Measurements from ENCODE around the gene CALHM4. TPM values are rescaled to one million over a fixed set of nuclear protein-coding genes. Genes with fewer than 3 reads are reported as not detected.
A peak's percentile ranks its signal among the peaks of the same experiment; 100 is the strongest.

CALHM4 gene
- total RNA-seq, 4 donors from 2014 or later, result not detected

GRCh38 chr6:116570856-116571682 lies 17.5 kb downstream of the CALHM4 start, which contains the start of gene RWDD1:
Gene RWDD1 (plus strand): TSS chr6:116571504. CDS start chr6:116571583, 79 bp downstream.
- Histone ChIP-seq H3K27ac (peak within 1 kb of the TSS; percentile 83 to 95 (median 94)), H3K36me3 (peaks cover 0 to 12% of the 10 kb centered on the region in 2 donors), H3K4me1 (peaks cover 10 to 36% (median 11%) of the 10 kb centered on the region in 3 donors), H3K9me3 (no peaks in the 10 kb centered on the region), H3K27me3 (no peaks in the 10 kb centered on the region), H3K4me3 (peak within 1 kb of the TSS; percentile 51 to 79)
- 0 to 7% methylated on average over 1 to 3 of the region's 62 CpGs for WGBS, 2 donors (ENCODE audit: low coverage in 1 of 2)
- no peak for TF ChIP-seq EP300 (IDR thresholded peaks at IDR 0.05)
- TF ChIP-seq POLR2A (IDR thresholded peaks at IDR 0.05), result peak; percentile 59 to 62
- TF ChIP-seq POLR2AphosphoS5 (IDR thresholded peaks at IDR 0.05), result peak; percentile 75
- peak in 2 of 4 experiments; percentile 15 to 40 for TF ChIP-seq CTCF (IDR thresholded peaks at IDR 0.05)
- ATAC-seq, result peak; percentile 98

GRCh38 chr6:116571683-116572000 lies 18.1 kb downstream of the CALHM4 start:
- WGBS, 2 donors (ENCODE audit: low coverage in 1 of 2), result 0% methylated on average over 5 of the region's 12 CpGs
- peaks cover 10 to 39% (median 11%) of the 10 kb centered on the region in 3 donors for H3K4me1 ChIP-seq
- no peaks in the 10 kb centered on the region for H3K9me3 ChIP-seq
- H3K27ac ChIP-seq, result peak overlapping the region; percentile 64 to 95 (median 94)
- no peak for TF ChIP-seq EP300 (IDR thresholded peaks at IDR 0.05)
- TF ChIP-seq CTCF (IDR thresholded peaks at IDR 0.05), result no peak
- TF ChIP-seq POLR2AphosphoS5 (IDR thresholded peaks at IDR 0.05), result no peak
- no peak for TF ChIP-seq POLR2A (IDR thresholded peaks at IDR 0.05)
- no peak for ATAC-seq
- H3K36me3 ChIP-seq, result peaks cover 0 to 18% of the 10 kb centered on the region in 2 donors
- no peaks in the 10 kb centered on the region for H3K27me3 ChIP-seq
- peak overlapping the region; percentile 51 to 79 for H3K4me3 ChIP-seq

- peak overlapping the region; percentile 64 to 95 (median 94) for H3K27ac ChIP-seq
- H3K4me3 ChIP-seq, result peak overlapping the region; percentile 51 to 79
- H3K27me3 ChIP-seq, result no peaks in the 10 kb centered on the region
- H3K4me1 ChIP-seq, result peaks cover 10 to 40% (median 11%) of the 10 kb centered on the region in 3 donors
- H3K36me3 ChIP-seq, result peaks cover 0 to 23% of the 10 kb centered on the region in 2 donors
- H3K9me3 ChIP-seq, result no peaks in the 10 kb centered on the region
- no peak for TF ChIP-seq POLR2A (IDR thresholded peaks at IDR 0.05)
- TF ChIP-seq POLR2AphosphoS5 (IDR thresholded peaks at IDR 0.05), result no peak
- TF ChIP-seq CTCF (IDR thresholded peaks at IDR 0.05), result no peak
- no peak for TF ChIP-seq EP300 (IDR thresholded peaks at IDR 0.05)
- ATAC-seq, result no peak
- WGBS, 2 donors (ENCODE audit: low coverage in 1 of 2), result 0 to 1% methylated on average over 7 of the region's 7 CpGs
Observed at GRCh38 chr6:116572162-116572561, 18.6 kb downstream of the CALHM4 start.

- H3K27me3 ChIP-seq, result no peaks in the 10 kb centered on the region
- H3K4me1 ChIP-seq, result peaks cover 7 to 49% (median 11%) of the 10 kb centered on the region in 3 donors
- peaks cover 0 to 30% of the 10 kb centered on the region in 2 donors for H3K36me3 ChIP-seq
- no peak overlapping the region for H3K4me3 ChIP-seq
- no peaks in the 10 kb centered on the region for H3K9me3 ChIP-seq
- 83 to 100% methylated on average over 1 to 2 of the region's 2 CpGs for WGBS, 2 donors (ENCODE audit: low coverage in 1 of 2)
- ATAC-seq, result no peak
- no peak for TF ChIP-seq POLR2AphosphoS5 (IDR thresholded peaks at IDR 0.05)
- TF ChIP-seq CTCF (IDR thresholded peaks at IDR 0.05), result no peak
- no peak for TF ChIP-seq POLR2A (IDR thresholded peaks at IDR 0.05)
- TF ChIP-seq EP300 (IDR thresholded peaks at IDR 0.05), result no peak
- H3K27ac ChIP-seq, result no peak overlapping the region
Observed at GRCh38 chr6:116575227-116575626, 21.7 kb downstream of the CALHM4 start.

Measured in gastroesophageal sphincter (tissue), 4 donors.